Testis (tissue), 2 donors: ENCODE data around the gene SLC4A2.

Experiments
- CTCF ChIP-seq, 3 experiments: fragments of 450-650 bp in 2 of 3; fragments of 200-600 bp in 1 of 3; sonication (generic) in 1 of 3; IDR thresholded peaks; one replicate each; pipeline ENCODE4 v1.5.1; 2016 to 2019; ENCODE audit warnings: antibody characterized with exemption in 3 of 3, mild to moderate bottlenecking in 2 of 3, moderate library complexity in 1 of 3
- POLR2A ChIP-seq: fragments of 450-650 bp; IDR thresholded peaks from one replicate; pipeline ENCODE4 v1.6.1; 2017; ENCODE audit warnings: antibody characterized with exemption, mild to moderate bottlenecking, moderate library complexity

GRCh38 chr7:151070574-151070960 is 11.2 kb downstream of the SLC4A2 start:
- TF ChIP-seq CTCF (IDR thresholded peaks at IDR 0.05) = no peak
- no peak for TF ChIP-seq POLR2A
